H1 (cell line): ENCODE results near the gene SPSB2.

Experiments
- CTCF ChIP-seq, 3 experiments: IDR thresholded peaks; 1 replicate in 2 of 3; 2 replicates in 1 of 3; pipeline versions ENCODE4 v1.5.1 to v1.6.1; 2011; ENCODE audit warnings: low read length in 3 of 3, mild to moderate bottlenecking in 3 of 3, inconsistent platforms in 2 of 3, low read depth in 1 of 3, moderate library complexity in 1 of 3; ENCODE audit not compliant: insufficient read depth in 1 of 3; ENCODE audit errors: control extremely low read depth in 1 of 3
- EZH2 ChIP-seq: fragments of 200-600 bp; sonication (generic); IDR thresholded peaks from 2 replicates; pipeline ENCODE4 v1.7.1; 2012; ENCODE audit warnings: low read depth, mild to moderate bottlenecking, moderate library complexity, low read length, inconsistent platforms; ENCODE audit not compliant: severe bottlenecking
- HDAC2 ChIP-seq, 2 experiments: fragments of 300-600 bp in 1 of 2; sonication (generic) in 1 of 2; IDR thresholded peaks; 2 replicates each; pipeline ENCODE4 v1.6.1; 2011 to 2012; ENCODE audit warnings: low read depth in 2 of 2, low read length in 2 of 2, mild to moderate bottlenecking in 2 of 2, moderate library complexity in 2 of 2, borderline replicate concordance in 1 of 2, inconsistent platforms in 1 of 2
- KDM1A ChIP-seq: fragments of 200-600, 300-600 bp; sonication (generic); IDR thresholded peaks from 2 replicates; pipeline ENCODE4 v1.7.1; 2016; ENCODE audit warnings: mild to moderate bottlenecking, low read length, borderline replicate concordance
- MAFK ChIP-seq: IDR thresholded peaks from 2 replicates; pipeline ENCODE4 v1.6.1; 2012; ENCODE audit warnings: low read depth, mild to moderate bottlenecking, improper control_type of control experiment, low read length
- NRF1 ChIP-seq: IDR thresholded peaks from 2 replicates; pipeline ENCODE4 v1.6.1; 2011; ENCODE audit warnings: mild to moderate bottlenecking, low read depth, low read length, improper control_type of control experiment
- POLR2A ChIP-seq, 2 experiments: IDR thresholded peaks; 1 replicate in 1 of 2; 2 replicates in 1 of 2; pipeline ENCODE4 v1.6.1; 2011; ENCODE audit warnings: low read depth in 2 of 2, low read length in 2 of 2, mild to moderate bottlenecking in 2 of 2; ENCODE audit errors: control extremely low read depth in 1 of 2
- POLR2AphosphoS5 ChIP-seq: IDR thresholded peaks from 2 replicates; pipeline ENCODE4 v1.6.1; 2011; ENCODE audit warnings: low read depth, low read length
- SRF ChIP-seq: IDR thresholded peaks from 2 replicates; pipeline ENCODE4 v1.6.1; 2011; ENCODE audit warnings: mild to moderate bottlenecking, low read depth, low read length, moderate library complexity
- TAF1 ChIP-seq: IDR thresholded peaks from 2 replicates; pipeline ENCODE4 v1.6.1; 2011; ENCODE audit warnings: mild to moderate bottlenecking, low read depth, low read length
- TCF12 ChIP-seq: IDR thresholded peaks from 2 replicates; pipeline ENCODE4 v1.6.1; 2011; ENCODE audit warnings: low read depth, mild to moderate bottlenecking, low read length
- USF2 ChIP-seq: IDR thresholded peaks from 2 replicates; pipeline ENCODE4 v1.6.1; 2011; ENCODE audit warnings: low read length, improper control_type of control experiment
- YY1 ChIP-seq: IDR thresholded peaks from 2 replicates; pipeline ENCODE4 v1.6.1; 2011; ENCODE audit warnings: low read depth, mild to moderate bottlenecking, low read length
- ZNF274 ChIP-seq: IDR thresholded peaks from 2 replicates; pipeline ENCODE4 v1.7.0; 2012; ENCODE audit warnings: low read length, borderline replicate concordance; ENCODE audit errors: extremely low read depth

DNA sequence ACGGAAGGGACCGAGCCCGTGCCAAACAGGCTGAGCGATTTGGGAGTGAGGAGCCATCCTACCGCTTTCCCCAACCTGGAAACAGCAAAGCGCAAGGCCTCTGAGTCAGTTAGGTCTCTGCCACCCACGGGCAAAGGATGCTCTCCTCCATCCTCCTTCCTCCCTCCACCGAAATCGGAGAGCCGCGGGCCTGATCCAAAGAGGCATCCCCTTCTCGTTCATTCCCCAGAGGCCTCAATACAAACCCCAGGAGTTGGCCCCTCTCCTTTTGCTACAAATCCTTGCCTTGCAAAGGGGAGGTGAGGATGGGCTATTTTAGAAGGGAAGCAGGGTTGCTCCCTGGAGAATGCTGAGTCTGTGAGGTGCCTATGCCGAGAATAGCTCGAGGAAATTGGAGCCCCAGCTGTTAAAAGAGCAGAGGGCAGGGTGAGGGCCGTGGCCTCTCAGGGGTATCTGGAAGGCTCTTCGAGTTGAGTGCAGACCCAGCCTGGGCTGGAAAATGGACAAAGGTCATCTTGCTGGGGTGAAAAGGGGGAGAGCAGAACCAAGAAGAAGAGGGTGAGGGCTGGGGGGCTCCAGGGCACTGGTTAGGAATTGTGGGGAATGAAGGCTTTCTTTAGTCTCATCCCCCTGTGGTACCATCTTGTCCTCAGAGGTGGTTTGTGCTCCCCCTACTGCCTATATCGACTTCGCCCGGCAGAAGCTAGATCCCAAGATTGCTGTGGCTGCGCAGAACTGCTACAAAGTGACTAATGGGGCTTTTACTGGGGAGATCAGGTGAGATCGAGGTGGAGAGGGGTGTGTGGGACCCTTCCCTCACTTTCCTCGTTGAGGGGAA is 4.7 kb downstream of the SPSB2 start:
- TF ChIP-seq CTCF (IDR thresholded peaks at IDR 0.05; ENCODE audit: control extremely low read depth in 1 of 3, insufficient read depth in 1 of 3, low read depth in 1 of 3, low read length in 3 of 3) (peak in 1 of 3 experiments; percentile 28; a peak in 1 of 4 replicates), SRF (no peak), EZH2 (no peak), KDM1A (no peak), NRF1 (no peak), TCF12 (no peak), TAF1 (no peak), USF2 (no peak), HDAC2 (IDR thresholded peaks at IDR 0.05; ENCODE audit: borderline replicate concordance in 1 of 2, low read depth in 2 of 2, low read length in 2 of 2) (no peak), YY1 (no peak), MAFK (no peak), POLR2A (IDR thresholded peaks at IDR 0.05; ENCODE audit: control extremely low read depth in 1 of 2, low read depth in 2 of 2, low read length in 2 of 2) (no peak), POLR2AphosphoS5 (no peak; the same call in 1 of the 2 replicates), ZNF274 (no peak)
